Trophoblast cell (in vitro differentiated cells and primary cell): ENCODE data around the gene KCNH8.
"Not testable (repeated sequence)": the region's sequence is repeated elsewhere in the genome, so short reads cannot be mapped to it uniquely, and the experiment has no call there.

Source experiments
- DNase-seq, 2 donors: peaks; one replicate each; pipeline ENCODE4 v3.0.0-alpha.2; 2016
- H2AFZ ChIP-seq: 2 replicates; pipeline ENCODE4 v1.6.1; 2013; ENCODE audit warnings: low read length, moderate library complexity, mild to moderate bottlenecking; ENCODE audit not compliant: insufficient read depth, poor library complexity
- H2AK5ac ChIP-seq: 2 replicates; pipeline ENCODE4 v1.6.1; 2013; ENCODE audit warnings: mild to moderate bottlenecking, low read length
- H2BK120ac ChIP-seq: 2 replicates; pipeline ENCODE4 v1.6.1; 2013; ENCODE audit warnings: low read length, mild to moderate bottlenecking, moderate library complexity; ENCODE audit not compliant: insufficient read depth, poor library complexity
- H2BK12ac ChIP-seq: 2 replicates; pipeline ENCODE4 v1.6.1; 2013; ENCODE audit warnings: mild to moderate bottlenecking, low read length, moderate library complexity
- H2BK5ac ChIP-seq: 2 replicates; pipeline ENCODE4 v1.6.1; 2013; ENCODE audit warnings: low read length, low read depth, moderate library complexity, mild to moderate bottlenecking; ENCODE audit not compliant: poor library complexity
- H3K14ac ChIP-seq: 2 replicates; pipeline ENCODE4 v1.6.1; 2013; ENCODE audit warnings: mild to moderate bottlenecking, low read length
- H3K18ac ChIP-seq: 2 replicates; pipeline ENCODE4 v1.6.1; 2013; ENCODE audit warnings: mild to moderate bottlenecking, low read length
- H3K23ac ChIP-seq: 2 replicates; pipeline ENCODE4 v1.6.1; 2013; ENCODE audit warnings: low read length
- H3K27ac ChIP-seq: 2 replicates; pipeline ENCODE4 v1.5.1; 2013; ENCODE audit warnings: low read depth, mild to moderate bottlenecking, inconsistent platforms, low read length, moderate library complexity
- H3K27me3 ChIP-seq: 2 replicates; pipeline ENCODE4 v1.6.1; 2013; ENCODE audit warnings: inconsistent platforms, mild to moderate bottlenecking, low read length, moderate library complexity; ENCODE audit not compliant: insufficient read depth
- H3K36me3 ChIP-seq, 2 experiments: 1 replicate in 1 of 2; 2 replicates in 1 of 2; pipeline ENCODE4 v1.6.1; 2013; ENCODE audit warnings: low read length in 2 of 2, mild to moderate bottlenecking in 2 of 2, moderate library complexity in 1 of 2; ENCODE audit not compliant: insufficient read depth in 2 of 2, control insufficient read depth in 1 of 2
- H3K4ac ChIP-seq: 2 replicates; pipeline ENCODE4 v1.6.1; 2013; ENCODE audit warnings: low read depth, mild to moderate bottlenecking, low read length, moderate library complexity
- H3K4me1 ChIP-seq, 2 experiments: 1 replicate in 1 of 2; 2 replicates in 1 of 2; pipeline ENCODE4 v1.6.1; 2013; ENCODE audit warnings: low read length in 2 of 2, mild to moderate bottlenecking in 2 of 2, moderate library complexity in 1 of 2; ENCODE audit not compliant: insufficient read depth in 2 of 2, control insufficient read depth in 1 of 2
- H3K4me2 ChIP-seq: 2 replicates; pipeline ENCODE4 v1.6.1; 2013; ENCODE audit warnings: inconsistent platforms, mild to moderate bottlenecking, low read length, moderate library complexity
- H3K4me3 ChIP-seq: 2 replicates; pipeline ENCODE4 v1.5.1; 2013; ENCODE audit warnings: mild to moderate bottlenecking, low read depth, low read length, inconsistent platforms
- H3K79me1 ChIP-seq: one replicate; pipeline ENCODE4 v1.6.1; 2013; ENCODE audit warnings: low read length
- H3K79me2 ChIP-seq: 2 replicates; pipeline ENCODE4 v1.6.1; 2013; ENCODE audit warnings: low read length, mild to moderate bottlenecking; ENCODE audit not compliant: control insufficient read depth, insufficient read depth, poor library complexity
- H3K9ac ChIP-seq: 2 replicates; pipeline ENCODE4 v1.6.1; 2013; ENCODE audit warnings: mild to moderate bottlenecking, low read length
- H3K9me3 ChIP-seq: 2 replicates; pipeline ENCODE4 v1.6.1; 2013; ENCODE audit warnings: low read depth, mild to moderate bottlenecking, control low read depth, inconsistent platforms, low read length; ENCODE audit not compliant: insufficient read depth
- H4K12ac ChIP-seq: 2 replicates; pipeline ENCODE4 v1.6.1; 2013; ENCODE audit warnings: low read depth, mild to moderate bottlenecking, low read length, moderate library complexity
- H4K8ac ChIP-seq: 2 replicates; pipeline ENCODE4 v1.6.1; 2013; ENCODE audit warnings: low read depth, mild to moderate bottlenecking, low read length, moderate library complexity
- H4K91ac ChIP-seq: one replicate; pipeline ENCODE4 v1.6.1; 2013; ENCODE audit warnings: low read depth, mild to moderate bottlenecking, low read length, moderate library complexity
- WGBS: extraction: QIAGEN DNeasy Blood & Tissue Kit; methylation state at CpG from one replicate; pipeline ENCODE4 v1.1.7; 2013; ENCODE audit warnings: missing lambda C conversion rate; ENCODE audit not compliant: insufficient read length, insufficient coverage; ENCODE audit errors: extremely low coverage; 5-methylcytosine and 5-hydroxymethylcytosine counted together

The KCNH8 gene

DNA sequence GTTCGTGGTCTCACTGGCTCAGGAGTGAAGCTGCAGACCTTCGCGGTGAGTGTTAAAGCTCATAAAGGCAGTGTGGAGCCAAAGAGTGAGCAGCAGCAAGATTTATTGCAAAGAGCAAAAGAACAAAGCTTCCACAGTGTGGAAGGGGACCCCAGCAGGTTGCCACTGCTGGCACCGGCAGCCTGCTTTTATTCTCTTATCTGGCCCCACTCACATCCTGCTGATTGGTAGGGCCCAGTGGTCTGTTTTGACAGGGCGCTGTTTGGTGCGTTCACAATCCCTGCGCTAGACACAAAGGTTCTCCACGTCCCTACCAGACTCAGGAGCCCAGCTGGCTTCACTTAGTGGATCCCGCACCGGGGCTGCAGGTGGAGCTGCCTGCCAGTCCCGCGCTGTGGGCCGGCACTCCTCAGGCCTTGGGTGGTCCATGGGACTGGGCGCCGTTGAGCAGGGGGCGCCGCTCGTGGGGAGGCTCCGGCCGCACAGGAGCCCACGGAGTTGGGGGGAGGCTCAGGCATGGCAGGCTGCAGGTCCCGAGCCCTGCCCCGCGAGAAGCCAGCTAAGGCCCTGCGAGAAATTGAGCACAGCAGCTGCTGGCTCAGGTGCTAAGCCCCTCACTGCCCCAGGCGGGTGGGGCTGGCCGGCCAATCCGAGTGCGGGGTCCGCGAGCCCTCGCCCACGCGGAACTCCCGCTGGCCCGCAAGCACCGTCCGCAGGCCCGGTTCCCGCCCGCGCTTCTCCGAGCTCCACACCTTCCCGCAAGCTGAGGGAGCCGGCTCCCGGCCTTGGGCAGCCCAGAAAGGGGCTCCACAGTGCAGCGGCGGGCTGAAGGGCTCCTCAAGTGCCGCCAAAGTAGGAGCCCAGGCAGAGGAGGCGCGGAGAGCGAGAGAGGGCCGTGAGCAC lies 85.8 kb downstream of the KCNH8 start:
- H3K9me3 ChIP-seq, H3K27ac ChIP-seq, H3K79me1 ChIP-seq, H2BK5ac ChIP-seq, H3K4me2 ChIP-seq, H3K18ac ChIP-seq, H3K23ac ChIP-seq, H2BK120ac ChIP-seq, H4K12ac ChIP-seq, H2BK12ac ChIP-seq, H3K14ac ChIP-seq, H2AK5ac ChIP-seq, H2AFZ ChIP-seq, H3K9ac ChIP-seq, H3K79me2 ChIP-seq, H3K27me3 ChIP-seq, H3K4me1 ChIP-seq, H4K91ac ChIP-seq, H3K4ac ChIP-seq, H4K8ac ChIP-seq, H3K36me3 ChIP-seq, H3K4me3 ChIP-seq, DNase-seq: not testable (repeated sequence)
- no CpG with 5 or more reads among the region's 53 CpGs for WGBS

GRCh38 chr3:19248143-19248542 lies 99.8 kb downstream of the KCNH8 start:
- Histone ChIP-seq H4K12ac (no peak overlapping the region), H3K79me1 (no peaks in the 10 kb centered on the region)

GRCh38 chr3:19248767-19249166 lies 100.5 kb downstream of the KCNH8 start:
- no peak overlapping the region for H3K18ac ChIP-seq
- H4K8ac ChIP-seq = no peak overlapping the region
- DNase-seq = no peak
- H3K27ac ChIP-seq = no peak overlapping the region
- H3K4me3 ChIP-seq = no peak overlapping the region
- no peak overlapping the region for H2BK5ac ChIP-seq
- H3K23ac ChIP-seq = no peak overlapping the region
- H2BK12ac ChIP-seq = no peak overlapping the region
- H4K91ac ChIP-seq = no peak overlapping the region
- H3K79me2 ChIP-seq = no peaks in the 10 kb centered on the region
- no peak overlapping the region for H2AFZ ChIP-seq
- H2AK5ac ChIP-seq = no peak overlapping the region
- no peaks in the 10 kb centered on the region for H3K79me1 ChIP-seq
- no peak overlapping the region for H3K4me2 ChIP-seq
- no peaks in the 10 kb centered on the region for H3K36me3 ChIP-seq
- WGBS = no CpG with 5 or more reads among the region's 1 CpG
- no peaks in the 10 kb centered on the region for H3K4me1 ChIP-seq
- H3K27me3 ChIP-seq = no peaks in the 10 kb centered on the region
- no peak overlapping the region for H3K4ac ChIP-seq
- H3K9ac ChIP-seq = no peak overlapping the region
- no peak overlapping the region for H3K14ac ChIP-seq
- H2BK120ac ChIP-seq = no peak overlapping the region
- H4K12ac ChIP-seq = no peak overlapping the region
- no peaks in the 10 kb centered on the region for H3K9me3 ChIP-seq

More at GRCh38 chr3:19248143-19248542, 99.8 kb downstream of the KCNH8 start:
- no peak overlapping the region for H2BK12ac ChIP-seq
- H3K4me3 ChIP-seq = no peak overlapping the region
- H4K91ac ChIP-seq = no peak overlapping the region
- no peaks in the 10 kb centered on the region for H3K27me3 ChIP-seq
- no peak overlapping the region for H2BK120ac ChIP-seq
- H2BK5ac ChIP-seq = no peak overlapping the region
- no peak overlapping the region for H3K4ac ChIP-seq
- no peak overlapping the region for H3K4me2 ChIP-seq
- H3K23ac ChIP-seq = no peak overlapping the region
- no peak overlapping the region for H3K27ac ChIP-seq
- no peaks in the 10 kb centered on the region for H3K4me1 ChIP-seq
- no peak overlapping the region for H2AFZ ChIP-seq
- no peak overlapping the region for H2AK5ac ChIP-seq
- WGBS = no CpG with 5 or more reads among the region's 2 CpGs
- no peaks in the 10 kb centered on the region for H3K9me3 ChIP-seq
- no peaks in the 10 kb centered on the region for H3K36me3 ChIP-seq
- H3K9ac ChIP-seq = no peak overlapping the region
- H4K8ac ChIP-seq = no peak overlapping the region
- H3K14ac ChIP-seq = no peak overlapping the region
- H3K79me2 ChIP-seq = no peaks in the 10 kb centered on the region
- no peak for DNase-seq
- H3K18ac ChIP-seq = no peak overlapping the region

DNA sequence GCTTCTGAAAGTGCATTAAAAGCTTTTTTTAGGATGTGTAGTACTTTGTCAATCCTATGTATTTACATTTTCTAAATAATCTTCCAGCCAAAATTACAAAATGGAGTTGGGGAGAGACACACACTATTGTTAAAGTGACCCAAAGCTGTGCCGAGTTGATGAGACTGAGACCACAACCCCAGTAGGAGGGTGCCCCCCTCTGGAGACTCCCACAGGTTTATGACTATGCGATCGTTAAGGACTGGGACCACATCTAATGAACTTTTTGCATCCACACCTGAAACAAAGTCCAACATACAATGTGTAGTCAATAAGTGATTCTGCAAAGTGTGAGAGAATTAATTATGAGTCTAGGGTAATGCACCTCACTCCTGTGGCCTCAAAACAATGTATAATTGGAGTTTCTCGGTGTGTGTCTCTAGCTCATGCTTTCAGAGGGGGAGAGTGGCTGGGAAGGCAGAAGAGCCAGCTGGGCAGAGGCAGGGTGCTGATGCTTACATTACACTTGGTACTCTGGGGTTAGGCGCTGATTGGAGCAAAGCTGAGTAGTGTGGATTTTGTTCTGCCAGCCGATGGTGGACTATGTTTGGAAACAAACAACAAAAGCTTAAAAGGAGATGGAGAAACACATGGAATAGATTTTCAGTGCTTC lies 102.8 kb downstream of the KCNH8 start:
- no peak overlapping the region for H3K9ac ChIP-seq
- H3K23ac ChIP-seq = no peak overlapping the region
- no peak overlapping the region for H3K14ac ChIP-seq
- H3K27ac ChIP-seq = no peak overlapping the region
- H4K12ac ChIP-seq = no peak overlapping the region
- H2BK120ac ChIP-seq = no peak overlapping the region
- no peaks in the 10 kb centered on the region for H3K4me1 ChIP-seq
- H4K8ac ChIP-seq = no peak overlapping the region
- no peak overlapping the region for H2BK5ac ChIP-seq
- no peaks in the 10 kb centered on the region for H3K79me2 ChIP-seq
- no peak for DNase-seq
- H3K18ac ChIP-seq = no peak overlapping the region
- H3K27me3 ChIP-seq = no peaks in the 10 kb centered on the region
- H2AFZ ChIP-seq = no peak overlapping the region
- H2BK12ac ChIP-seq = no peak overlapping the region
- H4K91ac ChIP-seq = no peak overlapping the region
- no peak overlapping the region for H2AK5ac ChIP-seq
- H3K4me2 ChIP-seq = no peak overlapping the region
- WGBS = no CpG with 5 or more reads among the region's 6 CpGs
- H3K4me3 ChIP-seq = no peak overlapping the region
- no peaks in the 10 kb centered on the region for H3K79me1 ChIP-seq
- H3K36me3 ChIP-seq = no peaks in the 10 kb centered on the region
- no peak overlapping the region for H3K4ac ChIP-seq
- no peaks in the 10 kb centered on the region for H3K9me3 ChIP-seq
